Activated CD4-positive, alpha-beta T cell treated with anti-CD3 and anti-CD28 coated beads for 48 hours (primary cell): ENCODE measurements around the gene FXYD5.
"Not testable (repeated sequence)": the region's sequence is repeated elsewhere in the genome, so short reads cannot be mapped to it uniquely, and the experiment has no call there.

ENCODE experiments used
- DNase-seq: peaks from one replicate; pipeline ENCODE4 v3.0.0-alpha.2; 2020

The FXYD5 gene

GRCh38 chr19:35120492-35120891 is 34.0 kb upstream of the FXYD5 start:
- DNase-seq: no peak

GRCh38 chr19:35120898-35121297 is 33.6 kb upstream of the FXYD5 start:
- DNase-seq: no peak

GRCh38 chr19:35122687-35123551 is 31.6 kb upstream of the FXYD5 start:
- DNase-seq: no peak

- no peak for DNase-seq
Observed at GRCh38 chr19:35123573-35123972, 31.0 kb upstream of the FXYD5 start.

GRCh38 chr19:35124098-35125060 is 30.2 kb upstream of the FXYD5 start:
- peak; percentile 90 for DNase-seq

GRCh38 chr19:35125270-35125717 is 29.2 kb upstream of the FXYD5 start:
- DNase-seq: no peak

GRCh38 chr19:35125749-35126623 is 28.5 kb upstream of the FXYD5 start:
- no peak for DNase-seq

- no peak for DNase-seq
Observed at GRCh38 chr19:35126624-35126959, 27.9 kb upstream of the FXYD5 start.

- no peak for DNase-seq
Observed at GRCh38 chr19:35127871-35128270, 26.7 kb upstream of the FXYD5 start.

GRCh38 chr19:35128398-35129057 is 26.0 kb upstream of the FXYD5 start:
- DNase-seq: no peak

- DNase-seq: not testable (repeated sequence)
Observed at GRCh38 chr19:35129724-35130274, 24.7 kb upstream of the FXYD5 start.

- no peak for DNase-seq
Observed at GRCh38 chr19:35130761-35131720, 23.5 kb upstream of the FXYD5 start.

GRCh38 chr19:35132254-35132653 is 22.3 kb upstream of the FXYD5 start:
- no peak for DNase-seq

- no peak for DNase-seq
Observed at GRCh38 chr19:35133826-35134225, 20.7 kb upstream of the FXYD5 start.

- no peak for DNase-seq
Observed at GRCh38 chr19:35134601-35135242, 19.8 kb upstream of the FXYD5 start, which contains the start of gene LGI4. LGI4 (minus strand) TSS chr19:35135059; CDS start chr19:35134680, 379 bp downstream.

GRCh38 chr19:35135389-35135909 is 19.1 kb upstream of the FXYD5 start:
- DNase-seq: peak; percentile 83

GRCh38 chr19:35136231-35136630 is 18.3 kb upstream of the FXYD5 start:
- no peak for DNase-seq

- no peak for DNase-seq
Observed at GRCh38 chr19:35136977-35137702, 17.4 kb upstream of the FXYD5 start.
